ENCODE measurements around the gene EPHB1. TPM values are rescaled to one million over a fixed set of nuclear protein-coding genes. Genes with fewer than 3 reads are reported as not detected.

The EPHB1 gene
- total RNA-seq, 2 donors from 2014 or later, result 0.59 to 0.62 TPM

DNA sequence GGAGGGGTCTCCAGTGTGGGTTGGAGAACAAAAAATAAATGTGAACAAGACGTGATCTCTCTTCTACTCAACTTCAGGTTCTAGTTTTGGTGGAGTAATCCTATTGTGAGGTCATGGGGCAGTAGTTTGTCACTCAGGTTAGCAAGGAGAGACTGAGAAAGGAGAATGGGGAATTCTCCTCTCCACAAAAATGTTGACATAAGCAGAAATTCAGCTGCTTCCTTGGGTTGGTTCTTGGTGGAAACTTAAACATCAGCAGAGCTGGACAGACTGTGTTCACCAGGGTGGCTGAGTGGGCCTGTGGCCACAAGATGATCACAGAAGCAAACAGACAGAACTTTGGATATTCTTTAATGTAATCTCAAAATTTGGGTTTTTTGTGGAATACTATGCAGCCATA lies 78.7 kb downstream of the EPHB1 start:
- DNase-seq (ENCODE audit: low spot score) (no peak), ATAC-seq (no peak)
- Mint-ChIP-seq H3K4me1 (ENCODE audit: low read depth in 2 of 2) (no peaks in the 10 kb centered on the region), H3K27ac (no peak overlapping the region), H3K27me3 (peaks cover 5 to 12% of the 10 kb centered on the region in 2 donors), H3K9me3 (no peaks in the 10 kb centered on the region), H3K36me3 (no peaks in the 10 kb centered on the region), H3K4me3 (no peak overlapping the region)

DNA sequence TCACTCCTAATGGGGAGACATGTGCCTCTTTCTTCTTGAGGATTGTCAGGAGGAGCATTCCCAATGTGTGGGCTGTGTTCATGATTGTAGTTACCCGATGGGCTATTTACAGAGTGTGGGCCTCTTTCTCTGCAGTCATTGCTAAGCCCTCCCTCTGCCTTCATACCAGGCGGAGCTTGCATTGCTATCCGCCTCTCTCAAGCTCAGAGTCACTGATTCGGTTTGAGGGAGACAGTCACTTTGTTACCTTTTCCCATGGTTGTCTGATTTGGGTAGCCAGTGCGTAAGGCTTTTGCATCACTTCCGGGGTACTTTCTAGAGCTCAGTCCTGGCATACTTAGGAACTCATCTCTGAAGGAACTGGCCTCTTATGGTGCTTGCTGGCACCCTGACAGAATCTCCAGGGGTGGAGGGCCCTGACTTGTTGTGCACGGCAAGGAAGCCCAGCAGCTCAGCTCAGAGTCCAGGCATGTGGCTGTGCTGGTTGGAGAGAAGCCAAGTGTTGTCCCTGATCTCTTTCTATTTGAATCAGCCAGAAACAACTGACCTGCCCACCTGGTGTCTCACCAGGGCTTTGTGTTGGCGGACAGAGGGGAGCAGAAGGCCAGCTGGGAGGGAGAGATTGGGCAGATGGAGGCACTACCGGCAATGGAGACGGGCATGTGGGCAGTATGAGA lies 79.8 kb downstream of the EPHB1 start:
- Mint-ChIP-seq H3K4me3 (no peak overlapping the region), H3K9me3 (no peaks in the 10 kb centered on the region), H3K27ac (no peak overlapping the region), H3K27me3 (peaks cover 5 to 12% of the 10 kb centered on the region in 2 donors), H3K4me1 (ENCODE audit: low read depth in 2 of 2) (no peaks in the 10 kb centered on the region), H3K36me3 (no peaks in the 10 kb centered on the region)
- no peak for ATAC-seq
- no peak for DNase-seq (ENCODE audit: low spot score)

GRCh38 chr3:134876836-134877235 lies 81.8 kb downstream of the EPHB1 start:
- no peak for DNase-seq (ENCODE audit: low spot score)
- H3K27me3 Mint-ChIP-seq, result peaks cover 8 to 15% of the 10 kb centered on the region in 2 donors
- H3K9me3 Mint-ChIP-seq, result peaks cover 3% of the 10 kb centered on the region
- H3K36me3 Mint-ChIP-seq, result no peaks in the 10 kb centered on the region
- H3K4me1 Mint-ChIP-seq (ENCODE audit: low read depth in 2 of 2), result no peaks in the 10 kb centered on the region
- ATAC-seq, result no peak
- H3K27ac Mint-ChIP-seq, result no peak overlapping the region
- H3K4me3 Mint-ChIP-seq, result no peak overlapping the region

- H3K27ac Mint-ChIP-seq, result no peak overlapping the region
- H3K9me3 Mint-ChIP-seq, result peaks cover 3% of the 10 kb centered on the region
- peaks cover 6 to 10% of the 10 kb centered on the region in 2 donors for H3K27me3 Mint-ChIP-seq
- DNase-seq (ENCODE audit: low spot score) (no peak), ATAC-seq (no peak)
- H3K36me3 Mint-ChIP-seq, result no peaks in the 10 kb centered on the region
- H3K4me1 Mint-ChIP-seq (ENCODE audit: low read depth in 2 of 2), result no peaks in the 10 kb centered on the region
- no peak overlapping the region for H3K4me3 Mint-ChIP-seq
Measured at GRCh38 chr3:134877788-134878187, 82.7 kb downstream of the EPHB1 start.

- peaks cover 3% of the 10 kb centered on the region for H3K9me3 Mint-ChIP-seq
- no peak overlapping the region for H3K4me3 Mint-ChIP-seq
- no peaks in the 10 kb centered on the region for H3K36me3 Mint-ChIP-seq
- no peak for ATAC-seq
- DNase-seq (ENCODE audit: low spot score), result no peak
- peaks cover 9 to 13% of the 10 kb centered on the region in 2 donors for H3K27me3 Mint-ChIP-seq
- H3K27ac Mint-ChIP-seq, result no peak overlapping the region
- H3K4me1 Mint-ChIP-seq (ENCODE audit: low read depth in 2 of 2), result no peaks in the 10 kb centered on the region
Measured at GRCh38 chr3:134879990-134880389, 84.9 kb downstream of the EPHB1 start.

- peaks cover 10 to 15% of the 10 kb centered on the region in 2 donors for H3K27me3 Mint-ChIP-seq
- no peak overlapping the region for H3K27ac Mint-ChIP-seq
- no peak for ATAC-seq
- no peak for DNase-seq (ENCODE audit: low spot score)
- H3K9me3 Mint-ChIP-seq, result peaks cover 3% of the 10 kb centered on the region
- no peak overlapping the region for H3K4me3 Mint-ChIP-seq
- no peaks in the 10 kb centered on the region for H3K4me1 Mint-ChIP-seq (ENCODE audit: low read depth in 2 of 2)
- H3K36me3 Mint-ChIP-seq, result no peaks in the 10 kb centered on the region
Measured at GRCh38 chr3:134880431-134880830, 85.4 kb downstream of the EPHB1 start.

DNA sequence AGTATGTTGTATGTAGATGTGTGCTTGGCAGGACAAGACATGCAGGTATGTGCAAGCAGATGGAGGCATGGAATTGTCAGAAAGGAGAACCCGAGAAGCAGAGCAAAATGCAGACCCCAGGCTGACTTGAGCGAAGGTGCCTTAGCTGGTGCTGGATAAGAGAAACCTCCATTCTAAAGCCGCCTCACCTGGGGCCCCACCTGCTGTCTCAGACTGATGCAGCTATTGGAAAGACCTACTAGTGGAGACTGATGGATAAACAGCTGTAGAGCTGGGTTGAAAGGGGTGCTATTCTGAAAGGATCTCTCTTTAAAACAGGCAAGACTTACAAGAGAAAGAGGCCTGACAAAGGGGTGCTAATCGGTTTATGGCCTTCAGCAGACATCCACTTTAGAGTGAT lies 86.2 kb downstream of the EPHB1 start:
- H3K4me3 Mint-ChIP-seq, result no peak overlapping the region
- H3K27me3 Mint-ChIP-seq, result peaks cover 10 to 15% of the 10 kb centered on the region in 2 donors
- DNase-seq (ENCODE audit: low spot score) (no peak), ATAC-seq (no peak)
- no peak overlapping the region for H3K27ac Mint-ChIP-seq
- no peaks in the 10 kb centered on the region for H3K36me3 Mint-ChIP-seq
- H3K9me3 Mint-ChIP-seq, result peaks cover 3% of the 10 kb centered on the region
- H3K4me1 Mint-ChIP-seq (ENCODE audit: low read depth in 2 of 2), result peaks cover 3 to 7% of the 10 kb centered on the region in 2 donors

- H3K27ac Mint-ChIP-seq, result no peak overlapping the region
- no peak for ATAC-seq
- peaks cover 10 to 15% of the 10 kb centered on the region in 2 donors for H3K27me3 Mint-ChIP-seq
- DNase-seq (ENCODE audit: low spot score), result no peak
- H3K9me3 Mint-ChIP-seq, result peaks cover 3% of the 10 kb centered on the region
- no peaks in the 10 kb centered on the region for H3K36me3 Mint-ChIP-seq
- no peak overlapping the region for H3K4me3 Mint-ChIP-seq
- peaks cover 3 to 7% of the 10 kb centered on the region in 2 donors for H3K4me1 Mint-ChIP-seq (ENCODE audit: low read depth in 2 of 2)
Measured at GRCh38 chr3:134883697-134884385, 88.8 kb downstream of the EPHB1 start.

DNA sequence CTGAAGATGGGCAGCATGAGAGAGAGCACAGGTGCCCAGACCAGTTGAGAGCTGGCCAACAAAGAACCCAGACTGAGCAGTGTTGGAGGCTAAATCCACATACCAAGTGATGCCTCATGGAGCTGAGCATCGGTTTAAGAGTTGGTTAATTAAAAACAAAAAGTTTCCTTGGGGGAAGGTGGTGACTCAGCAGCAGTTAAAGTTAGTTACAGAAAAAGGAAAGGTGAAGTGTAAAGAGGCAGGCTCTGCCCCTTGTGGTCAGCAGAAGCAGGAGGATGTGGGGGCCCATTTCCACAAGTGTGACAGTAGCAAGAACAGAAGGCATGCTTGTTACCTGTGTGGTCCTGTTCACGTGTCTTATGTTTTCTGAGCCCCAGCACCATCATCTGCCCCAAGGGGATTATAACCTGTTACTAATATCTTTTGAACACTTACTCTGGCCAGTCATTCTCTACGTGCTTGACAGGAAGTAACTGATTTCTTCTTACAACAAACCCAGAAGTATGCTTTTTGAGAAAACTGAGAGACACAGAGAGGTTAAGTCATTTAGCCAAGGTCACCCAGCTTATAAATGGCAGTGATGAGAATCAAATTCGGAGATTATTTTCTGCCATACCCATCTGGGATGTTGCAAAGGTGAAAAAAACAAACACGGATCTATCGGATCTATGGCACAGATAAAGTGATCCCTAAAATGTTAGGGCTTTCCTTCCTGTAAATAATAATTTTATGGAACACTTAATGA lies 91.0 kb downstream of the EPHB1 start:
- ATAC-seq, result peak in 1 of 2 donors; percentile 48
- Mint-ChIP-seq H3K36me3 (no peaks in the 10 kb centered on the region), H3K9me3 (peaks cover 2% of the 10 kb centered on the region), H3K4me3 (no peak overlapping the region), H3K27ac (no peak overlapping the region), H3K4me1 (ENCODE audit: low read depth in 2 of 2) (peaks cover 3 to 7% of the 10 kb centered on the region in 2 donors), H3K27me3 (peaks cover 9 to 10% of the 10 kb centered on the region in 2 donors)
- no peak for DNase-seq (ENCODE audit: low spot score)

DNA sequence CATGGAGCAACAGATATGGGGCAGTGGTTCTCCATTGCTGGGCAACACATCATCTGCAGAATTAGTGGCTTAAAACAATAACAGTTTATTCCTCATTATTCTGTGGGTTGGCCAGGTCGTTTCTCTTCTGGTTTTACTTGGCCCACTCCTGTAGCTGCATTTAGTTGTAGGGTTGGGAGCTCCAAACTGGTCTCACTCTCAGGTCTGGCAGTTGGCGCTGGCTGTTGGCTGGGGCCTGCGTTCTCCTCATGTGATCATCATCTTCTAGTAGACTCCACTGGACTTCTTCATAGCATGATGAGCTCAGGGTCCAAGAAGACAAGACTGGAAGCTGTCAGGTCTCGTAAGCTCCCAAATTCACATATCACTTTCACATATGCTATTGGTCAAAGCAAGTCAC lies 91.9 kb downstream of the EPHB1 start:
- Mint-ChIP-seq H3K27me3 (peaks cover 7% of the 10 kb centered on the region in 2 donors), H3K27ac (no peak overlapping the region), H3K9me3 (no peaks in the 10 kb centered on the region), H3K4me3 (no peak overlapping the region), H3K4me1 (ENCODE audit: low read depth in 2 of 2) (peaks cover 3 to 7% of the 10 kb centered on the region in 2 donors), H3K36me3 (no peaks in the 10 kb centered on the region)
- ATAC-seq (no peak), DNase-seq (ENCODE audit: low spot score) (no peak)

- ATAC-seq (no peak), DNase-seq (ENCODE audit: low spot score) (no peak)
- H3K4me1 Mint-ChIP-seq (ENCODE audit: low read depth in 2 of 2), result peaks cover 3 to 7% of the 10 kb centered on the region in 2 donors
- H3K27ac Mint-ChIP-seq, result no peak overlapping the region
- no peaks in the 10 kb centered on the region for H3K9me3 Mint-ChIP-seq
- H3K27me3 Mint-ChIP-seq, result peaks cover 7% of the 10 kb centered on the region in 2 donors
- H3K4me3 Mint-ChIP-seq, result no peak overlapping the region
- H3K36me3 Mint-ChIP-seq, result no peaks in the 10 kb centered on the region
Measured at GRCh38 chr3:134887536-134887935, 92.5 kb downstream of the EPHB1 start.

DNA sequence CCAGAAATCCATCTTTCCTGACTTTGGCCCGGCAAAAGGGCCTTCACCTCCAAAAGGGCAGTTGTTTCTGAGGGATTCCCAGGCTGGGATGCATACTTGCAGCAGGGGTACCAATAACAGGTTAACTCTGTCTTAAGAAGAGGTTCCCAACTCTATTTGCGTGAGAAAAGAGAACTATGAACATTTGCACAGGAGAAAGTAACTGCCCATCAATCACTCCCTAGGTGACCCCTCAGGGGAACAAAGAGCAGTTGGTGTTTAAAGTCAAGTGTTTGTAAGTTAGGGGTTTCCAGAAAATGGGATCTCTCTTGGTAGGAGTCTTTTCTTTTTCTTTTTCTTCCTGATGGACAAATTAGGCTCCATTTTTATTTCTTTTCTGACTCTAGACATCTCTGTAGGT lies 97.3 kb downstream of the EPHB1 start:
- Mint-ChIP-seq H3K27me3 (peaks cover 11 to 14% of the 10 kb centered on the region in 2 donors), H3K9me3 (no peaks in the 10 kb centered on the region), H3K36me3 (no peaks in the 10 kb centered on the region), H3K4me1 (ENCODE audit: low read depth in 2 of 2) (no peaks in the 10 kb centered on the region), H3K27ac (no peak overlapping the region), H3K4me3 (no peak overlapping the region)
- DNase-seq (ENCODE audit: low spot score) (no peak), ATAC-seq (no peak)

DNA sequence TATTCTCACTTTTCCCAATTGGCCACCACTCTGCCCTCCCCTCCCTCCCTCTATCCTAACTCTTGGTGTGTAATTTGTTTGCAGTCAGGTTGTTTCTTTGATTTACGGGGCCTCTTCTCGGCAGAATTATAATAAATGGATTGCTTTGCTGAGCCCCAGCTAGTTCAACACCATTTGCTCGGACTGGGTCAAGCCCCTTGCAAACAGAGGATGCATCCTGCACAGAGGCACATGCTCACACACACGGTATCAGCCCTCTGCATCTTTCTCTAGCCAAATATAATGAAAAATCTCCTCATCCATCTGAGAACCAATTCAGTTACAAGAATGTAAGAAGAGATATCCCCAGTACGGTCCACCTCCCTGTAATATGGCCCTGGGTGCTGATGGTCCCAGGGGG lies 97.7 kb downstream of the EPHB1 start:
- ATAC-seq (no peak), DNase-seq (ENCODE audit: low spot score) (no peak)
- H3K36me3 Mint-ChIP-seq, result no peaks in the 10 kb centered on the region
- H3K4me3 Mint-ChIP-seq, result no peak overlapping the region
- H3K27ac Mint-ChIP-seq, result no peak overlapping the region
- no peaks in the 10 kb centered on the region for H3K9me3 Mint-ChIP-seq
- peaks cover 11 to 14% of the 10 kb centered on the region in 2 donors for H3K27me3 Mint-ChIP-seq
- no peaks in the 10 kb centered on the region for H3K4me1 Mint-ChIP-seq (ENCODE audit: low read depth in 2 of 2)

DNA sequence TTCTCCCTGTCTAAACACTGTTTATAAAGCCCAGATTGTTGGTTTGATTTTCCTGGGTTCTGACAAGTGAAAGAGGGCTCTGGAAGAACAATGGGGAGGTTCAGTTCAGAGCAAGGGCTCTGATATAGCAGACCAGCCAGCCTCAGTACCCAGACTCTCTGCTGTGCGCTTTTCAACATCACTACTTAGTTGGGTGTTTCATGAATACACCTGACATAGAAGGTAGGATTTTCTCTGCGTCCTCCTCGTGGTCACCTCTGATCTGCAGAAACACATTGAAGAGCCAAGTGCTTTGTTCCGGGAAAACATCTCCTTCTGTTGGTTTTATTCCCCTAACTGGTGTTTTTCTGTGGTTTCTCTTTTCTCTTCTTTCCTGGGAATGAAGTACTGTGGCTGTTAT lies 99.5 kb downstream of the EPHB1 start:
- Mint-ChIP-seq H3K4me1 (ENCODE audit: low read depth in 2 of 2) (no peaks in the 10 kb centered on the region), H3K36me3 (no peaks in the 10 kb centered on the region), H3K9me3 (no peaks in the 10 kb centered on the region), H3K27me3 (peaks cover 14 to 17% of the 10 kb centered on the region in 2 donors), H3K27ac (no peak overlapping the region), H3K4me3 (no peak overlapping the region)
- ATAC-seq (no peak), DNase-seq (ENCODE audit: low spot score) (no peak)
